ENCODE measurements around the gene RAMP1. TPM values are rescaled to one million over a fixed set of nuclear protein-coding genes. Genes with fewer than 3 reads are reported as not detected.

RAMP1 gene
- total RNA-seq, 1 donor from 2014 or later: 176 TPM

GRCh38 chr2:237961637-237962036, 102.2 kb downstream of the RAMP1 start:
- no peak for TF ChIP-seq CTCF (IDR thresholded peaks at IDR 0.05)
- Mint-ChIP-seq H3K27me3 (ENCODE audit: low read depth) (no peaks in the 10 kb centered on the region), H3K36me3 (ENCODE audit: low read depth) (no peaks in the 10 kb centered on the region), H3K9me3 (ENCODE audit: low read depth) (peaks cover 11% of the 10 kb centered on the region), H3K27ac (ENCODE audit: unreplicated experiment) (no peak overlapping the region), H3K4me3 (ENCODE audit: unreplicated experiment) (no peak overlapping the region), H3K4me1 (ENCODE audit: low read depth) (peaks cover 4% of the 10 kb centered on the region)
- DNase-seq (ENCODE audit: low spot score): no peak

Other genes starting within 250 kb of the RAMP1 start
- gene LRRFIP1, start 232.0 kb upstream of the RAMP1 start, total RNA-seq: 84.7 to 97.5 TPM (median 91.5 TPM) in 3 replicates
- gene RBM44, start 60.8 kb upstream of the RAMP1 start, total RNA-seq: 0.48 to 0.54 TPM (median 0.50 TPM) in 3 replicates
- gene UBE2F, start 107.4 kb downstream of the RAMP1 start, total RNA-seq: 59.1 to 62.6 TPM (median 61.8 TPM) in 3 replicates
- 11.5 to 23.4 TPM (median 12.7 TPM) in 3 replicates for gene SCLY, start 201.4 kb downstream of the RAMP1 start, total RNA-seq
- gene ESPNL, start 240.7 kb downstream of the RAMP1 start, total RNA-seq: 0.07 to 0.17 TPM (median 0.15 TPM) in 3 replicates